ENCODE results near the gene XRCC5.
"Not testable (repeated sequence)": the region's sequence is repeated elsewhere in the genome, so short reads cannot be mapped to it uniquely, and the experiment has no call there.

Gene XRCC5

DNA sequence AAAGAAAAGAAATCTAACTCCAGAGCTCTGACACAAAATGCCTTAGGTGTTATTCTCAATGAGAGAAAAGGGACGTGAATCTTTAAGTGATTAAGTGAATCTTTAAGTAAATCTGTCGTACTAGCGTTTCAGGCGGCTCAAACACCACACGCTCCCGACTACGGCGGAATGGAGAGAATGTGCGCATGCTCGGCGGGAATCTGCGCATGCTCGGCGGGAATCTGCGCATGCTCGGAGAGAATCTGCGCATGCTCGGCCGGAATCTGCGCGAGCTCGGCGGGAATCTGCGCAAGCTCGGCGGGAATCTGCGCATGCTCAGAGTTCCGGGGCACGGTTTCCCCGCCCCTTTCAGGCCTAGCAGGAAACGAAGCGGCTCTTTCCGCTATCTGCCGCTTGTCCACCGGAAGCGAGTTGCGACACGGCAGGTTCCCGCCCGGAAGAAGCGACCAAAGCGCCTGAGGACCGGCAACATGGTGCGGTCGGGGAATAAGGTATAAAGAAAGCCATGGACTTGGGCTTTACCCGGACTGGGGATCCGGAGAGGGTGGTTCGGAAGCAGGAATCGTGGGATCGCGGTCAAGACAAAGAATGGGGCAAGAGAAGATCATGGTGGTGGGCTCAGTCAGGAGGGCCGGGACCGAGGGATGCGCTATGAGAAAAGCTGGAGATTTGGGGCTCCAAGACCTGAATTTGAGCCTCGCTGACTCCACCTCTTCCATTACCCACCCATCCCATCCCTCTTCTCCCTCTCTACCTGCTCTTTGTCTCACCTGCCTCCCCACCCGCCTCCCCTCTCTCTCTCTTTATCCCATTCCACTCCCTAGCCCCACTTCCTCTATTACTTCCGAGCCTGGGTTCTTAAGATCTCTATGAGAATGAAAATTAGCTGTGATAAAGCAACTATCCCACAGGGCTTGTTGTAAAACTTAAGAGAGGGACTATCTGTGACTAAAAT lies at the start of gene XRCC5:
TSS of gene XRCC5 (plus strand) at position 382 of the 955 bp plus-strand sequence. CDS start at position 471, 89 bp downstream.
- peak; percentile 88 to 90 for DNase-seq (ENCODE audit: low read depth in 2 of 2)

DNA sequence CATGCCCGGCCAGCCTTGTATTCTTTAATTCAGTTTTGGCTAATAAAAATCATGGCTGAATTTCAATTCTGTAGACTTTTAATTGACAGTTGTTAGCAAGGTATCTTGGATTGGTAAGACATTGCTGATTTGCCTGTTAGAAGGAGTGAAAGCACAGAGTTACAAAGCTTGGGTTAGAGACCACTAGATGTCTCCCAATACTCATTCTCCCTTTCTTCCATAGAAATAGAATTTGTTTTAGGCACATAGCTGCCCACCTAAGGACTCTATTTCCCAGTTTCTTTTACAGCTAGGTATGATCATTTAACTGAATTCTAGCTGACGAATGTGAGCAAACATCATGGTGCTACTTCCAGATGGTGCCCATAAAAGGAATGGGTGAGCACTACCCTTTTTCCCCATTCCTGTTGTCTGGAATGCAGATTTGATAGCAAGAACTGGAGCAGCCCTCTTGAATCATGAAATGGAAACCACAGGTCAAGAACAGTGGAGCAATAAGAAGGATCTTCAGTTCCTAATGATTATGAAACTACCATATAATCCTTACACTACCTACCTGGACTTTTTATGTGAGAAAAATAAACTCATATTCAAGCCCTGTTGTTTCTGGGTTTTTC lies 45.0 kb upstream of the XRCC5 start:
- DNase-seq (ENCODE audit: low read depth in 2 of 2): no peak

DNA sequence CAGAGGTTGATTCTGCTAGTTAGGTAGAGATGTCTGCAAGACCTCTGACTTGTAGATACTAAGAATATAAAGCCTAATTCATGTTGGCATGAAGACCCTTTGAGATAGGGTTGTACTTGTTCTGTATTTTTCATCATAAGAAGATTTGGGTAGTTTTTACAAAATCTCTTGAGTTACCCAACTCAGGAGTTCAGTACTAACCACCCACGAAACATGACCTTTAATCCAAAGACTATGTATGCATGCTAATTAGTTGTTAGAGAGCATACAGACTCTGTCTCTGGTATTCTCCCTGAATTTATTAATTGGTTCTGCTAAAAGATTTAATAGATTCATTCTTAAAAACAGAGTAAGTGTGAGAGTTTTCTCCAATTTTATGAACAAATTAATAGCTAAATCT lies 44.5 kb upstream of the XRCC5 start:
- DNase-seq (ENCODE audit: low read depth in 2 of 2): no peak

DNA sequence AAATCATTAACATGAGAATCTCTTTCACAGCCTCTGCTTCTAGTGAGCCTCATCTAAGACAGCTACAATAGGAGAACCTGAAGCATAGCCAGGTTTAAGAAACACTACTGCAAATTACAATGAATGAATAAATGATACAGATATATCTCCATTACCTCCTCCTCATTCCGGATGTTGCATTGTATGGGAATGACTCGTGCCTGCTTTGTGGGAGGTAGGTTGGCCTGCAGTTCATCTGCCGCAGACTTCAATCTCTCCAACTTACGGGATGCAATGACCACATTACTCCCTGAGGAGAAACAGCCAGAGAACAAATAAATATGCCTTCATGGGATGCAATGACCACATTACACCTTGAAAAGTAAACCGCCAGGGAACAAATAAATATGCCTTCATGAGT lies 42.9 kb upstream of the XRCC5 start:
- DNase-seq (ENCODE audit: low read depth in 2 of 2): peak; percentile 36 to 45

DNA sequence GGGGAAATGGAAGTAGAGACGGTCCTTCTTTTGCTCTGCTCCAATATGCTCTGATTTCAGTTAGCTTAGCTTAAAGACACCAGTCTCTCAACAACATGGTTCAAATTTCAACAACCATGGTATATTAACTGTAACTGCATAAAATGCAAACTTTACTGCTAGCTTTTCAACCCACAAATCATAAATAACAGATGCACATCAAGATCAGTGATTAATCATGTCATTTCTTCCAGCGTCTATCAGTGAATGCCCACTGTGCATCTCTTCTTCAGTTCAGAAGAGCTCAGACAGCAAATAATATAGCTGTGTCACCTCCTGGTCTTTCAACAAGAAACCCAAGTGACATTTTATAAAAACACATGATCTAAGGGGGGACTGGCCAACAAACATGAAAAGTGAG lies 40.1 kb upstream of the XRCC5 start:
- DNase-seq (ENCODE audit: low read depth in 2 of 2): no peak

DNA sequence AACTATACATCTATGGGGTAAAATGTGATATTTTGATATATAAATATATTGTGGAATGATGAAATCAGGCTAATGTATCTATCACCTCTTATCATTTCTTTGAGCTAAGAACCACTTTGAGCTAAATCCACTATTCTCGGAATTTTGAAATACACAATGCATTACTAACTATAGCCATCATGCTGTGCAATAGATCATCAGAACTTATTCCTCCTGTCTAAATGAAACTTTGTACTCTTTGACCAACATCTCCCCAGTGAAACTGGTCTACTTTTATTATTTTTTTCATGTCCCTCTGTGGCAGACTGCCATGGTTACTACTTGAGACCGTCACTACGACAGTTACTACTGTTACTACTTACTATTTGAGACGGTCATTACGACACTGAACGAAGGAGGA lies 39.0 kb upstream of the XRCC5 start:
- DNase-seq (ENCODE audit: low read depth in 2 of 2): no peak

DNA sequence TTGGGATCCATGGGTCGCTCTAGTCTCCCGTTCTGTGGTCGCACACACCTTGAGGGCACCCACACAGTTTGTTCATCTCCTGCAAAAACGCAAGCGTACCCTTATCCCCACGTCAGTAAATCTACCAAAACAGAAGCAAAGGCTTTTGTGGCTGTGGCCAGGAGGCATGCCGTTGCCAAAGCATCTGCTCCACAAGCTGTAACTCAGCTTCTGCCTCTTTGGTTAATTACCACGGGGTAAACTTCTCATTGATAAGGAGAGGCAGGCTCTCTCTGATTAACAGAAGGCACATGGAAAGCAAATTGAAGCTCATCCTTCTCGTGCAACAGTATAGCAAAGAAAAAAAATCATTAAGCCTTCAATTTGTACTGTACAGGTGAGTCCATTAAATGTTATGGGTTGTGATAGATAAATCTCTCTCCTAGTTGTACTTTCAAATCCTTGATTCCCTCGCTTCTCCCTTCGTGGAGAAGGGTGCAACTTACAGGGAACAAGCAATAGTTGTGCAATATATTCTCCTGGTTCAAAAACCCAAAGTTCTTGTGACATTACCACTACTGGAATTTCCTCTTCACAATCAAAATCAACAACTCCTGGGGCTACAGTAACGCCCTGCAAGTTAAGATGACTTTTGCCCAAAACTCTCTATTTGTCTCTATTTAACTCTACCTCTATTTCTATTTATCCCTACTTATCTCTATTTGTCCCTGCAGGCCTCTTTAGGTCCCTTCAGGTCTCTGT lies 37.9 kb upstream of the XRCC5 start:
- DNase-seq (ENCODE audit: low read depth in 2 of 2): no peak

GRCh38 chr2:216072473-216072872 lies 36.7 kb upstream of the XRCC5 start:
- DNase-seq (ENCODE audit: low read depth in 2 of 2): no peak

GRCh38 chr2:216073773-216074172 lies 35.4 kb upstream of the XRCC5 start:
- no peak for DNase-seq (ENCODE audit: low read depth in 2 of 2)

DNA sequence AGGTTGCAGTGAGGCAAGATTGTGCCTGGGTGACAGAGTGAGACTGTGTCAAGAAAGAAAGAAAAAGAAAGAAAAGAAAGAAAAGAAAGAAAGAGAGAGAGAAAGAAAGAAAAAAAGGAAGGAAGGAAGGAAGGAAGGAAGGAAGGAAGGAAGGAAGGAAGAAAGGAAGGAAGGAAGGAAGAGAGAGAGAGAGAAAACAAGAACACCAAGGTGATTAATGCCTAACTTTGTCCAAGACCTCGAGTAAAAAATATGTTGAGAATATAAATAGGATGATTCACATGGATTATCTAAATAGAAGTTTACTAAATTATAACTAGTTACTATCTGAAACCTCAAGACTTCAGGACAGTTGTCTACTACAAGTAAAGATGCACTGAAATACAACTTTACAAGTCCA lies 34.8 kb upstream of the XRCC5 start:
- no peak for DNase-seq (ENCODE audit: low read depth in 2 of 2)

GRCh38 chr2:216074794-216075193 lies 34.4 kb upstream of the XRCC5 start:
- no peak for DNase-seq (ENCODE audit: low read depth in 2 of 2)

- DNase-seq (ENCODE audit: low read depth in 2 of 2): no peak
These were observed 33.4 kb upstream of the XRCC5 start for GRCh38 chr2:216075510-216076485.

DNA sequence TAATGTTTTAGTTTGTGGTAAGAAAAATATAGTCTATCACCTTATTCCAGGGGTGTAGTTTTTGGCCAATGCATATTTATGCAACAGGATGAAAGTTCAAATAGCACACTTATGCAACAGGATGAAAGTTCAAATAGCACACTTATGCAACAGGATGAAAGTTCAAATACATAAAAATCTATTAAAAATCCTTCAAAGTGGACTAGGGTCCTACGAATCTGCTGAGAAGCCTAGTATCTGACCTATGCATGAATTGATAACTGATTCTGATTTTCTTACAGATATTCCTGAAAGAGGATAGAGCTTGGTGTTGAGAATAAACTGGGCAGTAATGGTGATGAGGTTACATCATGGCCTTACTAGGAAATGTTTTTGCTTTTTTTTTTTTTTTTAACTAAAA lies 30.4 kb upstream of the XRCC5 start:
- no peak for DNase-seq (ENCODE audit: low read depth in 2 of 2)

GRCh38 chr2:216080048-216080447 lies 29.1 kb upstream of the XRCC5 start:
- DNase-seq (ENCODE audit: low read depth in 2 of 2): not testable (repeated sequence)

- DNase-seq (ENCODE audit: low read depth in 2 of 2): no peak
These were observed 28.1 kb upstream of the XRCC5 start for GRCh38 chr2:216081012-216081411.

GRCh38 chr2:216081487-216082116 lies 27.5 kb upstream of the XRCC5 start, which contains the start of the genes PECR and TMEM169:
TSS of gene PECR (minus strand) at chr2:216081809. CDS start at chr2:216081741, 68 bp downstream.
TSS of gene TMEM169 (plus strand) at chr2:216081919. CDS start at chr2:216095964, 14,045 bp downstream.
- no peak for DNase-seq (ENCODE audit: low read depth in 2 of 2)

DNA sequence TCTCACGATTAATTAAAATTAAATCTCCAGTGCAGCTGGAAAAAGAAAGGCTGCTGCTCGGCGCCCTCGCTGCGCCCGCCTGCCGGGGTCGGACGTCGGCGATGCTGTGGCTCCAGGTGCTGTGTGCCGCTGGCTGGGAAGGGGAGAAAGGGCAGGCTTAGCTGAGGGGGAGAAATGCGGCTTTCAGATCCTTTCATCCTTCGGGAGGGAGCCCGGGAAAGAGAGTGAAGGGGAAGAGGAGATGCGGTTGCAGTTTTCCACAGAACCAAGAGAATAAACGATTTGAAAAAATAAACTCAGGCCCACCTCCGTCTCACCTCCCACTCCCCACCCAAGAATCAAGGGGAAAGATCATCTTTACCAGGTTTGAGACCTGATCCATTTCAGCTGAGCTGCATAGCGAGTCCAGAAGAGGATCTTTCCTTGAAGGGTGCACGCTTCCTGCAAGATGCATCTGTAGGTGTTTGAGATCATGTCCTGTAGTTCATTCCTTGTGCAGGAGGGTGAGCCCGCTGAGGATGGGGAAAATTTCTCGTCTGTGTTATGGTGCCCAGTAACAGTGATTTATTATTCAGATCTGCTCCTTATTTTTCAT lies 26.9 kb upstream of the XRCC5 start:
- DNase-seq (ENCODE audit: low read depth in 2 of 2): no peak

GRCh38 chr2:216082805-216083204 lies 26.3 kb upstream of the XRCC5 start:
- DNase-seq (ENCODE audit: low read depth in 2 of 2): no peak

GRCh38 chr2:216083464-216084281 lies 25.5 kb upstream of the XRCC5 start:
- DNase-seq (ENCODE audit: low read depth in 2 of 2): no peak
